HepG2 (cell line): ENCODE data around the gene KAZALD1. TPM values are rescaled to one million over a fixed set of nuclear protein-coding genes. Genes with fewer than 3 reads are reported as not detected.

Source experiments
- ARID2 ChIP-seq: sonication (generic); formaldehyde crosslinking; IDR thresholded peaks from 2 replicates; pipeline ENCODE4 v1.8.1; 2022; ENCODE audit warnings: mild to moderate bottlenecking, missing genetic modification reagents, borderline replicate concordance
- CEBPG ChIP-seq: IDR thresholded peaks from 2 replicates; pipeline ENCODE4 v1.6.1; 2016
- FOXO1 ChIP-seq: sonication (generic); formaldehyde crosslinking; IDR thresholded peaks from 2 replicates; pipeline ENCODE4 v1.4.0; 2020; ENCODE audit warnings: missing genetic modification reagents
- HES4 ChIP-seq: sonication (generic); formaldehyde crosslinking; IDR thresholded peaks from 2 replicates; pipeline ENCODE4 v1.9.0; 2021; ENCODE audit warnings: mild to moderate bottlenecking, missing genetic modification reagents, borderline replicate concordance
- ISX ChIP-seq: sonication (generic); formaldehyde crosslinking; conservative IDR thresholded peaks from 2 replicates; pipeline ENCODE4 v1.5.0; 2020; ENCODE audit warnings: missing genetic modification reagents
- KMT2A ChIP-seq: sonication (generic); formaldehyde crosslinking; IDR thresholded peaks from 2 replicates; pipeline ENCODE4 v1.4.0; 2020; ENCODE audit warnings: missing genetic modification reagents
- TBL1XR1 ChIP-seq: fragments of 150-350 bp; IDR thresholded peaks from 2 replicates; pipeline ENCODE4 v1.6.1; 2014; ENCODE audit warnings: borderline replicate concordance, low read length; ENCODE audit not compliant: partially characterized antibody
- ZFP36L1 ChIP-seq: sonication (generic); formaldehyde crosslinking; IDR thresholded peaks from 2 replicates; pipeline ENCODE4 v1.8.0; 2022; ENCODE audit warnings: mild to moderate bottlenecking, missing genetic modification reagents, moderate library complexity
- ZFX ChIP-seq: sonication (generic); formaldehyde crosslinking; IDR thresholded peaks from 2 replicates; pipeline ENCODE4 v1.4.0; 2020; ENCODE audit warnings: mild to moderate bottlenecking, low read depth, missing genetic modification reagents, moderate library complexity
- ZNF713 ChIP-seq: sonication (generic); formaldehyde crosslinking; IDR thresholded peaks from 2 replicates; pipeline ENCODE4 v1.4.0; 2020; ENCODE audit warnings: mild to moderate bottlenecking, missing genetic modification reagents
- polyA plus RNA-seq, 8 experiments: library from polyadenylated mRNA; depleted of rRNA in 3 of 8; stranded (reverse) in 7 of 8; unstranded in 1 of 8; fragments of >200 nt; fragmentation: Illumina TruSeq in 4 of 8; extraction: Trizol in 4 of 8; gene quantifications; 2 replicates each; pipeline versions ENCODE4 v1.2.1 to v1.2.3, GENCODE V29; 2011 to 2016; ENCODE audit warnings: low read depth in 4 of 8, missing spikeins in 1 of 8, mixed read lengths in 1 of 8; ENCODE audit not compliant: insufficient read depth in 1 of 8
- total RNA-seq, 5 experiments: library from RNA; depleted of rRNA; stranded (reverse); fragments of >200 nt; fragmentation: Illumina TruSeq; extraction: Trizol; gene quantifications; 2 replicates each; pipeline ENCODE4 v1.2.3, GENCODE V29; 2016; ENCODE audit warnings: low read depth in 1 of 5
- TF ChIP-seq, protein P1 (sequence below), 2 experiments: fragments of 450-650 bp in 1 of 2; sonication (generic) in 1 of 2; formaldehyde crosslinking in 1 of 2; IDR thresholded peaks; 2 replicates each; pipeline versions ENCODE4 v1.6.1 to v1.8.0; 2016 to 2022; ENCODE audit warnings: antibody characterized with exemption in 1 of 2, mild to moderate bottlenecking in 1 of 2, missing genetic modification reagents in 1 of 2
- TF ChIP-seq, protein P2 (sequence below): sonication (generic); formaldehyde crosslinking; IDR thresholded peaks from 2 replicates; pipeline ENCODE4 v1.4.0; 2020; ENCODE audit warnings: missing genetic modification reagents
- TF ChIP-seq, protein P3 (sequence below): sonication (generic); formaldehyde crosslinking; IDR thresholded peaks from 2 replicates; pipeline ENCODE4 v1.8.1; 2023; ENCODE audit warnings: mild to moderate bottlenecking, missing genetic modification reagents, borderline replicate concordance
- TF ChIP-seq, protein P4 (sequence below): sonication (generic); formaldehyde crosslinking; IDR thresholded peaks from 2 replicates; pipeline ENCODE4 v1.5.0; 2020; ENCODE audit warnings: missing genetic modification reagents
- TF ChIP-seq, protein P5 (sequence below): sonication (generic); formaldehyde crosslinking; IDR thresholded peaks from 2 replicates; pipeline ENCODE4 v1.5.1; 2020; ENCODE audit warnings: mild to moderate bottlenecking, missing genetic modification reagents, moderate library complexity

KAZALD1 gene
- total and polyA plus RNA-seq, 2 of the 13 experiments (the other 11 are each of a cell fraction or from before 2014, with no cell fraction given), result 16.7 to 27.7 TPM

DNA sequence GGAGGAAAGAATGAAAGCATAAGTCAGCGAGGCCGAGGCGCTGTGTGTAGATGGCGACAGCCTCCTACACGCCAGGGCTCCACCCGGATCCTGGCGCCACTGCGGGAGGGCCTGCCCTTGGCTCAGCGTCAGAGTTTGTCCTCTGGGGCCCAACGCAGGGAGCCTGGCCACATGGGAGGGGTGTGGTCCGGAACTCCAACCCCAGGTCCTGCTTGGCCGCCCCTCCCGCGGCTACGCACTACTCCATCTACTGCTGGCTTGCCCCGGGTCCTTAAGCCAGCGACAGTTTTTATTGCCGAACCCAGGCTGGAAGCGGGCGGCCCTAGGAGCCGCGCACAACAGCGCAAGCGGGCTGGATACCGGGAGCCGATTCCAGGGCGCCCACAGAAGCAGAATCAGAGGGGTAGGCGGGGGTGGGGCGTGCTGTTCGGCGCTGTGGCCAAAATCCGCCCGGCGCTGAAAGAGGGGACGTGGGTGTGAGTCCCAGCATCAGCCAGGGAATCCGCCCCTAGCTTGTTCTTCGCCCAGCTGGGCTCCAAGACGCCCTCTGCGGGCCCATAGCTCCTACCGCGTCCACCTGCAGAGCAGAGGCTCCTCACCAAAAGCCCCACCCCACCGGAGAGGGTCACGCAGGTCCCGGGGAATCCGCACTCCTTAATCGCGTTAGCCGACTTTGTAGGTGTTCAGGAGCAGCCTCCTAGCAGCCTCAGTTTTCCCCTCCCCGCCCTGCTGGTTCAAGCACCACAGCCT, 4.5 kb downstream of the KAZALD1 start (continued):
- TF ChIP-seq, protein P1, sequence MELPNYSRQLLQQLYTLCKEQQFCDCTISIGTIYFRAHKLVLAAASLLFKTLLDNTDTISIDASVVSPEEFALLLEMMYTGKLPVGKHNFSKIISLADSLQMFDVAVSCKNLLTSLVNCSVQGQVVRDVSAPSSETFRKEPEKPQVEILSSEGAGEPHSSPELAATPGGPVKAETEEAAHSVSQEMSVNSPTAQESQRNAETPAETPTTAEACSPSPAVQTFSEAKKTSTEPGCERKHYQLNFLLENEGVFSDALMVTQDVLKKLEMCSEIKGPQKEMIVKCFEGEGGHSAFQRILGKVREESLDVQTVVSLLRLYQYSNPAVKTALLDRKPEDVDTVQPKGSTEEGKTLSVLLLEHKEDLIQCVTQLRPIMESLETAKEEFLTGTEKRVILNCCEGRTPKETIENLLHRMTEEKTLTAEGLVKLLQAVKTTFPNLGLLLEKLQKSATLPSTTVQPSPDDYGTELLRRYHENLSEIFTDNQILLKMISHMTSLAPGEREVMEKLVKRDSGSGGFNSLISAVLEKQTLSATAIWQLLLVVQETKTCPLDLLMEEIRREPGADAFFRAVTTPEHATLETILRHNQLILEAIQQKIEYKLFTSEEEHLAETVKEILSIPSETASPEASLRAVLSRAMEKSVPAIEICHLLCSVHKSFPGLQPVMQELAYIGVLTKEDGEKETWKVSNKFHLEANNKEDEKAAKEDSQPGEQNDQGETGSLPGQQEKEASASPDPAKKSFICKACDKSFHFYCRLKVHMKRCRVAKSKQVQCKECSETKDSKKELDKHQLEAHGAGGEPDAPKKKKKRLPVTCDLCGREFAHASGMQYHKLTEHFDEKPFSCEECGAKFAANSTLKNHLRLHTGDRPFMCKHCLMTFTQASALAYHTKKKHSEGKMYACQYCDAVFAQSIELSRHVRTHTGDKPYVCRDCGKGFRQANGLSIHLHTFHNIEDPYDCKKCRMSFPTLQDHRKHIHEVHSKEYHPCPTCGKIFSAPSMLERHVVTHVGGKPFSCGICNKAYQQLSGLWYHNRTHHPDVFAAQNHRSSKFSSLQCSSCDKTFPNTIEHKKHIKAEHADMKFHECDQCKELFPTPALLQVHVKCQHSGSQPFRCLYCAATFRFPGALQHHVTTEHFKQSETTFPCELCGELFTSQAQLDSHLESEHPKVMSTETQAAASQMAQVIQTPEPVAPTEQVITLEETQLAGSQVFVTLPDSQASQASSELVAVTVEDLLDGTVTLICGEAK (IDR thresholded peaks at IDR 0.05), result no peak
- TF ChIP-seq, protein P1 (CRISPR knock-in tag; IDR thresholded peaks at IDR 0.05), result 0 out of 2 replicates have a peak, but pooled peaks have one; percentile 19
- TF ChIP-seq ZNF713 (CRISPR knock-in tag) (no peak), ARID2 (CRISPR knock-in tag) (peak; percentile 86; the same call in 1 of the 2 replicates), TBL1XR1 (no peak), FOXO1 (CRISPR knock-in tag) (no peak), ISX (CRISPR knock-in tag) (no peak), CEBPG (CRISPR knock-in tag) (peak; percentile 58; the same call in 1 of the 2 replicates), ZFP36L1 (peak; percentile 50; the same call in 1 of the 2 replicates), KMT2A (CRISPR knock-in tag) (0 out of 2 replicates have a peak, but pooled peaks have one; percentile 55), ZFX (CRISPR knock-in tag) (peak; percentile 92), HES4 (CRISPR knock-in tag) (0 out of 2 replicates have a peak, but pooled peaks have one; percentile 4)
- TF ChIP-seq, protein P2, sequence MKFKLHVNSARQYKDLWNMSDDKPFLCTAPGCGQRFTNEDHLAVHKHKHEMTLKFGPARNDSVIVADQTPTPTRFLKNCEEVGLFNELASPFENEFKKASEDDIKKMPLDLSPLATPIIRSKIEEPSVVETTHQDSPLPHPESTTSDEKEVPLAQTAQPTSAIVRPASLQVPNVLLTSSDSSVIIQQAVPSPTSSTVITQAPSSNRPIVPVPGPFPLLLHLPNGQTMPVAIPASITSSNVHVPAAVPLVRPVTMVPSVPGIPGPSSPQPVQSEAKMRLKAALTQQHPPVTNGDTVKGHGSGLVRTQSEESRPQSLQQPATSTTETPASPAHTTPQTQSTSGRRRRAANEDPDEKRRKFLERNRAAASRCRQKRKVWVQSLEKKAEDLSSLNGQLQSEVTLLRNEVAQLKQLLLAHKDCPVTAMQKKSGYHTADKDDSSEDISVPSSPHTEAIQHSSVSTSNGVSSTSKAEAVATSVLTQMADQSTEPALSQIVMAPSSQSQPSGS (CRISPR knock-in tag), result peak; percentile 65
- TF ChIP-seq, protein P3, sequence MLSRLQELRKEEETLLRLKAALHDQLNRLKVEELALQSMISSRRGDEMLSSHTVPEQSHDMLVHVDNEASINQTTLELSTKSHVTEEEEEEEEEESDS (CRISPR knock-in tag), result no peak
- TF ChIP-seq, protein P4, sequence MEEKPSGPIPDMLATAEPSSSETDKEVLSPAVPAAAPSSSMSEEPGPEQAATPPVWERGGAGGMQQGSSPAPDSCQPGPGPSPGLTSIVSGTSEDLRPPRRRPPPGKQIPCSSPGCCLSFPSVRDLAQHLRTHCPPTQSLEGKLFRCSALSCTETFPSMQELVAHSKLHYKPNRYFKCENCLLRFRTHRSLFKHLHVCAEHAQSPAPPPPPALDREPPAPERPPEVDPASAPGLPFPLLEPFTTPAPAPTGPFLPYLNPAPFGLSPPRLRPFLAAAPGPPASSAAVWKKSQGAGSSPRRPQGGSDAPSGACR (CRISPR knock-in tag), result peak; percentile 81
- TF ChIP-seq, protein P5, sequence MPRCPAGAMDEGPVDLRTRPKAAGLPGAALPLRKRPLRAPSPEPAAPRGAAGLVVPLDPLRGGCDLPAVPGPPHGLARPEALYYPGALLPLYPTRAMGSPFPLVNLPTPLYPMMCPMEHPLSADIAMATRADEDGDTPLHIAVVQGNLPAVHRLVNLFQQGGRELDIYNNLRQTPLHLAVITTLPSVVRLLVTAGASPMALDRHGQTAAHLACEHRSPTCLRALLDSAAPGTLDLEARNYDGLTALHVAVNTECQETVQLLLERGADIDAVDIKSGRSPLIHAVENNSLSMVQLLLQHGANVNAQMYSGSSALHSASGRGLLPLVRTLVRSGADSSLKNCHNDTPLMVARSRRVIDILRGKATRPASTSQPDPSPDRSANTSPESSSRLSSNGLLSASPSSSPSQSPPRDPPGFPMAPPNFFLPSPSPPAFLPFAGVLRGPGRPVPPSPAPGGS (CRISPR knock-in tag), result 0 out of 2 replicates have a peak, but pooled peaks have one; percentile 27
